WI38 (cell line): ENCODE measurements around the gene CHRNA4.

Experiments
- H3K4me3 ChIP-seq: 2 replicates; pipeline ENCODE4 v1.5.1; 2011; ENCODE audit warnings: low read depth, mild to moderate bottlenecking, control low read depth, low read length
- CTCF ChIP-seq: IDR thresholded peaks from 2 replicates; pipeline ENCODE4 v1.5.1; 2012; ENCODE audit warnings: low read depth, mild to moderate bottlenecking, control low read depth, low read length

The CHRNA4 gene

DNA sequence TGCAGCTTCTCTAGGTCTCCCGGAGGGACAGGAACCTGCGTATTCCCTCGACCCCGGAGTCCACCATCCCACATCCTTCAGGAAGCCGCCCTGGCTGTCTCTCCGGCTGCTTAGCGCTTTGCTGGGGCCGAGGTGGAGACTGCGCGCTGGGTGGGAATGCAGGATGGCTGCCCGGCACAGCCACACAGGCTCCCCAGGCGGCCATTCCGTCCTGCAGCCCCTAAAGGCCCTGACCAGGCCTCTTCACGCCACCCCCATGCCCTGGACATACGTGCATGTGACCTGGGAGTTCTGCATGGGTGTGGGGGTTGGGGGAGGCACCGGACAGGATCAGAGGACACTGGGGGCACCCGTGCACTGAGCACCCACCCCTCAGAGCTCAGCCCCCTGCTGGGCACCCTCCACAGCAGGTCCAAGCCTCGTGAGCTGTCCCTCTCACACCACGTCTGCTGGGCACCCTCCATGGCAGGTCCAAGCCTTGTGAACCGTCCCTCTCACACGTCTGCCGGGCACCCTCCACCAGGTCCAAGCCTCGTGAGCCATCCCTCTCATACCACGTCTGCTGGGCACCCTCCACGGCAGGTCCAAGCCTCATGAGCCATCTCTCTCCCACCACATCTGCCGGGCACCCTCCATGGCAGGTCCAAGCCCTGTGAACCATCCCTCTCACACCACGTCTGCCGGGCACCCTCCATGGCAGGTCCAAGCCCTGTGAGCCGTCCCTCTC lies 40.4 kb upstream of the CHRNA4 start:
- no peak overlapping the region for H3K4me3 ChIP-seq
- TF ChIP-seq CTCF: no peak

GRCh38 chr20:63400486-63401210 lies 39.5 kb upstream of the CHRNA4 start:
- no peak overlapping the region for H3K4me3 ChIP-seq
- TF ChIP-seq CTCF: no peak

DNA sequence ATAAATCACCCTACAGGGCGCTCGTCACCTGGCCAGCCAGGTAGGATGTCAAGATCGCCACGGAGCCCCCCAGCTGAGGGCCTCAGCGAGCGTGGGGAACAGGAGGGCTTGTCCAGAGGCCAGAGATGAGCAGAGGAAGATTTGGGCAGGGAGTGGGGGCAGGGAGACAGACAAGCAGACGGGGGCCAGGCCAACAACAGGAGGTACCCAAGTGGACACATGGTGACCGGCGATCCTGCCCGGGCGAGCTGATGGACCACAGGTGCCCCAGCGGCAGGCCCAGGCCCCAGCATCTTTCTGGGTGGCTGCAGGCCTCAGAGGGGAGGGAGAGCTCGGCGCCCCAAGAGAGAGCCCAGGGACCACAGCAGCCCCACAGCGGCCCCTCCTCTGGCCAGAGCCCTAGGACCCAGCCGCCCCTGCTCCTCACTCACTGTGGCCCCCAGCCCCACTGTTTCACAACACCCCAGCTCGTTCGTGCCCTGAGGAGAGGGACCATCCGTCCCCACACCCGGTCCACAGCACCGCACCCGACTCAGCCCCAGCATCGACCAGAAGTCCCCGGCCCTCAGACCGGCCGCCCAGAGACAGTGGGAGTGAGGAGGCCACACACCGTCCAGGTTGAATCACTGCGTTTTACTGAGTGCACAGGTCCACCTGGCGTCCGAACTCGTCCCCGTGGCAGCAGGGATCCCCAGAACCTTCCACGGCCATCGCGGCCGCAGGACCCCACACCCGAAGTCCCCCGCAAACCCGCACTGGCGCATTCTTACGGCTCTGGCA lies 38.6 kb upstream of the CHRNA4 start:
- no peak overlapping the region for H3K4me3 ChIP-seq
- no peak for TF ChIP-seq CTCF

DNA sequence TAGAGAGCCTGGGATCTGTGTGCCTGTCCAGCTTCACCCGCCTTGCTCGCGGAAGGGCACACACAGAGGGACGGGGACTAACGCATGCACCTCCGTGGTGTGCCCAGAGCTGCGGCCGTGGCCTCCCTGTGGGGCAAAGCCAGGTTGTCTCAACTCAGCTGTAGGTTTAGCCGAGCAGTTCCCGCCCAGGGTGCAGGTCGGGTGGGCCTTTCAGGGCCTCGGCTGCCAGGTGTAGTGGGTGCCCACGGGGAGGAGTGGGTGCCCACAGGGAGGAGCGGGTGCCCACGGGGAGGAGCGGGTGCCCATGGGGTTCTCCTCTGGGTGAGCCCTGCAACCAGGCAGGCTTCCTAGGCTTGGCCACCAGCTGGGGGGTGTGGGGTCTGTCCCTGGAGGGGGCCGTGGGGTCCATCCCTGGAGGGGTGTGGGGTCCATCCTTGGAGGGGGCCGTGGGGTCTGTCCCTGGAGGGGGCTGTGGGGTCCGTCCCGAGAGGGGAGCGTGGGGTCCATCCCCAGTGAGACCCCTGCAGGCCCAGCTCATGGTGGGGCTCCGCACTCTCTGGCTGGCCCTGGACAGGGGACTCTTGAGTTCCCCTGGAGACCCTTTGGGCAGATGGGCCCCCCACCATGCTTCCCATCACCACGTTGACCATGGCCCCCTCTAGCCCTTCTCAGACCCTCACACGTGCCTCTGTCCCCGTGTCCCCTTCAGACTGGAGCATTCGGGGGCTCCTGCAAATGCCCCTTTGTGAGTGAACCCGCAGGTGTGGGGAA lies 37.8 kb upstream of the CHRNA4 start:
- TF ChIP-seq CTCF: no peak
- H3K4me3 ChIP-seq: no peak overlapping the region

DNA sequence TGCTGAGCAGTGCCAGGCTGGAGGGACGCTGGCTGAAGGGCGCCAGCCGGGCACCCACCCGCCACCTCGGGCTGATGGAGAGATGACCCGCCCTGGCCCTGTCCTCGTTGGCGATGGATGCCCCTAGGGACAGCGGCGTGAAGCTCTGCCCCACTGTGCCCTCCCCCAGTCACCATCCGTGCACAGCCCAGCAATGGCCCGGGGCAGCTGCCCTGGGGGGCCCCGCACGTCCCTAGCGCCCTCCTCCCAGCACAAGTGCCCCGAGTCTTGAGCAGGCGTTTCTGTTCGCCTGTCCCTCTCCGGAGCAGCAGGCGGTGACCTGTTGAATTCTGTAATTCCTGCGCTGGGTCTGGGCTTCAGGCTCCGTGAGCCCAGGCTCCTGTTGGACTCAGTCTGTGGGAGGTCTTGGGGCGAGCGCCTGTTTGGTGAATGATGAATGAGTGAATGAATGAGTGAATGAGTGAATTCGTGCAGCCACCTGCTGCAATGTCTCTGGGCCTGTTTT lies 36.8 kb upstream of the CHRNA4 start:
- H3K4me3 ChIP-seq: no peak overlapping the region
- TF ChIP-seq CTCF: no peak

- TF ChIP-seq CTCF: no peak
- H3K4me3 ChIP-seq: no peak overlapping the region
Observed at GRCh38 chr20:63397155-63397843, 36.1 kb upstream of the CHRNA4 start.
